Skeletal muscle cell (primary cell): ENCODE data around the gene PPIF.

Experiments
- DNase-seq: peaks from one replicate; pipeline ENCODE4 v3.0.0-alpha.2; 2010; ENCODE audit warnings: low read depth
- H3K4me3 ChIP-seq: 2 replicates; pipeline ENCODE4 v1.5.1; 2011; ENCODE audit warnings: low read depth, mild to moderate bottlenecking, control low read depth, low read length, moderate library complexity

The PPIF gene

DNA sequence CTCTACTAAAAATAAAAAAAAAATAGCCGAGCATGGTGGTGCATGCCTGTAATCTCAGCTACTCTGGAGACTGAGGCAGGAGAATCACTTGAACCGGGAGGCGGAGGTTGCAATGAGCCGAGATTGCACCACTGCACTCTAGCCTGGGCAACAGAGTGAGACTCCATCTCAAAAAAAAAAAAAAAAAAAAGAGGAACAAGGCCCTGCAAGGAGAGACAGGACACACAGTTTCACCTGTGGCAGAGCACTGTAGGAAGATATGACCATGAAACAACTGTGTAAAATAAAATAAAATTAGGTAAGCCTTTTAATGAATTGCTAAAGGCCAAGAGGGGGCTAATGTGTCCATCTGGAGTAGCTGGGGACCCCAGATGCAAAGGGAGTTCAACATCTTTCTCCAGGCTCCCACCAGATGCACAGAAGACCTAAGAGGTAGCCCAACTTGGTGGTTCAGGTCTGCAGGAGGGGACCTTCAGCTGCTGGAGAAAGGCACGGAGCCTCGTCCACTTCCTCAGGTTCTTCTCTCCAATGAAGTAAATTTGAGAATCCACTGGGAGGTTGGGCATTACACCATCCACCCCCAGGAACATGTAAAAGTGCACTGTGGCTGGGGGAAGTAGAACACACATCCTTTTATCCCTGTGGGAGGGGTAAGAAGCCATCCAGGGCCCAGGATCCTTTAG lies 12.7 kb downstream of the PPIF start:
- DNase-seq = no peak

GRCh38 chr10:79360499-79361342 lies 13.5 kb downstream of the PPIF start:
- H3K4me3 ChIP-seq = no peak overlapping the region

More for the DNA sequence above, 12.7 kb downstream of the PPIF start:
- H3K4me3 ChIP-seq = no peak overlapping the region

DNA sequence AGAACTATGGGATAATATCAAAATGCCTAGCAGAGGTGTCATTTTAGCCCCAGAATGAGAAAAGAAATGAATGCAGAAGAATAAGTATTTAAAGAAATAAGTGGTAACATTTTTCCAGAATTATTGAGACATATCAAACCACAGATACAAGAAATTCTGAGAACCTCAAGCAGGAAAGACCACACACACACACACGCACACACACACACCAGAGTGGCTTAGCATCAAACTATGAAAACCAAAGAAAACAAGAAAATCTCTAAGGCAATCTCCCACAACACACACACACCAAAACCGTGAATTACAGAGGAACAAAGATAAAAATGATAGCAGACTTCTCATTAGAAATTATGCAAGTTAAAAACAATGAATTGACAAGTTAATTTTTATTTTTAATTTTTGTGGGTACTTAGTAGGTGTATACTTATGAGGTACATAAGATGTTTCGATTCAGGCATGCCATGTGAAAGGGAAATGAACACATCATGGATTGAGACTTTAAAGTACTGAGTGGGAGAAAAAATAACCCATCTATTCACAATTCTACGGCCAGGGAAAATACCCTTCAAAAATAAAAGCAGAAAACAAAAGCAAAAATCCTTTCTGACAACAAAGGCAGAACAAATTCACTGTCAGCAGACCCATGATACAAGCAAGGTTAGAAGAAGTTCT lies 14.6 kb downstream of the PPIF start:
- no peak overlapping the region for H3K4me3 ChIP-seq
- no peak for DNase-seq

More at GRCh38 chr10:79360499-79361342, 13.5 kb downstream of the PPIF start:
- DNase-seq = no peak

- no peak overlapping the region for H3K4me3 ChIP-seq
- no peak for DNase-seq
Observed at GRCh38 chr10:79367426-79368189, 20.3 kb downstream of the PPIF start.

DNA sequence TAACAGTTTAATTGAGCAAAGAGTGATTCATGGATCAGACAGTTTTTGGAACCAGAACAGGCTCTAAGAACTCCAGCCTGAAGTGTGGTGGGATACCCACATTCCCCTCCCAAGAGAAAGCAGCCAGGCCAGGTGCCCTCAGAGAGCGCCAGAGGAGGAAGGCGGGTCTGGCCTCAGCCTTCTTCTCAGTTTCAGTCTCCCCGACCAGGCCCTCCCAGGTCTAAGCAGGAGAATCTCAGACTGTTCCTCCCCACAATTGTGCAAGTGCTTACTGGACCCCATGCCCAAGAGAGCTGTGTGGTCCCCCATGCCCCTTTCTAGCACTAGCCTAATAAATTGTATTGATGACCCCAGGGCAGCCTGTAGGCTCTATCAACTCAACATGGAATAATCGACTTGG lies 25.6 kb downstream of the PPIF start:
- DNase-seq = no peak
- H3K4me3 ChIP-seq = no peak overlapping the region

DNA sequence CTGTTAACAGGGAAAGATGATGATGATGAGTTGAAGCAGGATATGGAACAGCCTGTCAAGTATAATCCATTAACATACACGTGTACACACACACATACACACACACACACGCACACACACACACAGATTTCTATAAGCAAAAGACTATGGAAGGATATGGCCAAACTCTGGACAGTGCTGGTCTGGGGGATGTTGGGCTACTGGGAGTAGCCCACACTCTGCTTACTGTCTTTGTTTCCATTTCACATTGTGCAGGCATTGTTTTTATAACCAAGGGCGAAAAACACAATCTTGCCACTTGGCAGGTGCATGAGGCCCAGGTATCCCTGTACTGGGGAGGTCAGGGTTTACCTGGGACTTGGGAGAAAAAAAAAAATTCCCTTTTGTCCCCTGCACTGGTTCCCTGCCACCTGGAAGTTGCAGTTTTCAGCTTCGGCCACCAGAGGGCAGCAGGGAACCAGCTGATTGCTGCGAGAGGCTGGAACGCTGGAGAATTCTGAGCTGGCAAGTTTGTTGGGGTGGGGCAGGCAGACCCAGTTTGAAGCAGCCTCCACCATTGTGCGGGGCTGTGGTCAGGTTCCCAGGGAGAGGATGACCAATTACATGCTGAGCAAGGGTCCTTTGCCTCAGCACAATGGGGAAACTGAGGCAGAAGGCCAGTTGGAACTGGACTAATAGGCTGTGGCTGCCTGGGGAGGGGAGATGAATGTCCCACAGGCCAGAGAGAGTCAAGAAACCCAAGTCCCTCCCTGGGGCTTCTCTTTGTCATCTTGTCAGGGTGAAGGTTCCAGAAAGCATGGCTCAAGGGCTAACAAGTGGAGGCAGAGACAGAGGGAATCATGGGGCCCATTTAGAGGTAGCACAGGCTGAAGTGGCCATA lies 27.3 kb downstream of the PPIF start:
- H3K4me3 ChIP-seq = no peak overlapping the region
- DNase-seq = peak; percentile 21

DNA sequence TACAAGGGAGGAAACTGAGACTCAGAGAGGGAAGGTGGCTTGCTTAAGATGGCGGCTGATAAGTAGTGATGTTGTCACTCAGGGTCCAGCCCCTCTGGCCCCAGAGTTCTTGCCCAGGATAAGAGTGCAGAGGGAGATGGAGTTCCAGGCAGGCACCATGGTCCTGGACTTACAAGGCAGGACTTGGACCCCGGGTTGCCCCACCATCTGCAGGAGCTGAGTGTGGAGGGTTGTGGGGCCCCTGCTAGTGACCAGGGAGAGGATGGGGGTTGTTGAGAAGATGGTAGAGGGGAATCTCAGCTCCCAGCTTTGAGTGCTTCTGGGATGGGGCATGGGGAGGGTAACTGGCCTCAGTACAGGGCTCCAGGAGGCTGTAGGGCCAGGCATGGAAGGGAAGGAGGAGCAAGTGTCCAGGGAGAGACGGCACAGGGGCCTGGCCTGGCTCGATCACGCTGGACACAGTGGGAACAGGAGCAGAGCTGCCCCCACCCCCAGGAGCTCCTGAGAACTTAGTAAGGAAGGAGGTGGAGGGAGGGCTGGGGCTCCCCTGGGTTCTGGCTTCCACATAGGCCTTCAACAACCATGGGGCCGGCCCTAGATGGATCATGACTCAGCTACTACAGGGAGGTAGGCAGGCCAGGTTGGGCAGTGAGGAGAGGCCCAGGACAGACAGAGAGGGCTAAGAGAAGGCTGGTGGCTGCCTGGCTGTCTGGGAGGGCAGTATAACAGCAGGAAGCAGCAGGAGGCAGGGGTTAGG lies 28.2 kb downstream of the PPIF start:
- DNase-seq = peak; percentile 57
- no peak overlapping the region for H3K4me3 ChIP-seq

- H3K4me3 ChIP-seq = no peak overlapping the region
- no peak for DNase-seq
Observed at GRCh38 chr10:79376078-79376628, 28.9 kb downstream of the PPIF start.

GRCh38 chr10:79376751-79377556 lies 29.7 kb downstream of the PPIF start:
- DNase-seq = no peak
- no peak overlapping the region for H3K4me3 ChIP-seq

DNA sequence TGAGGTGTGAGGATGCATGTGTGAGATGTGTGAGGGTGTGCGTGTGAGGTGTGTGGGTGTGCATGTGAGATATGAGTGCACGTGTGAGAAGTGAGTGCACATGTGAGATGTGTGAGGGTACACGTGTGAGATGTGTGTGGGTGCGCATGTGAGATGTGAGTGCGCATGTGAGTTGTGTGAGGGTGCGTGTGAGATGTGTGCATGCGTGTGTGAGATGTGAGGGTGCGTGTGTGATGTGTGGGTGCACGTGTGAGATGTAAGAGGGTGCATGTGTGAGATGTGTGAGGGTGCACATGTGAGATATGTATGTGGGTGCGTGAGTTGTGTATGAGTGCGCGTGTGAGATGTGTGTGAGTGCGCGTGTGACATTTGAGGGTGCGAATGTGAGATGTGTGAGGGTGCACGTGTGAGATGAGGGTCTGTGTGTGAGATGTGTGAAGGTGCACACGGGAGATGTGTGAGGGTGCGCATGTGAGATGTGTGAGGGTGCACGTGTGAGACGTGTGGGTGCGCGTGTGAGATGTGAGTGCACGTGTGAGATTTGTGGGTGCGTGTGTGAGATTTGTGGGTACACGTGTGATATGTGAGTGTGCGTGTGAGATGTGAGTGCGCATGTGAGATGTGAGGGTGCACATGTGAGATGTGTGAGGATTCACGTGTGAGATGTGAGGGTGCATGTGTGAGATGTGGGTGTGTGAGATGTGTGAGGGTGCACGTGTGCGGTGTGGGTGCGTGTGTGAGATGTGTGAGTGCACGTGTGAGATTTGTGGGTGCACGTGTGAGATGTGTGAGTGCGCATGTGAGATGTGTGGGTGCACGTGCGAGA lies 30.5 kb downstream of the PPIF start:
- no peak overlapping the region for H3K4me3 ChIP-seq
- no peak for DNase-seq

DNA sequence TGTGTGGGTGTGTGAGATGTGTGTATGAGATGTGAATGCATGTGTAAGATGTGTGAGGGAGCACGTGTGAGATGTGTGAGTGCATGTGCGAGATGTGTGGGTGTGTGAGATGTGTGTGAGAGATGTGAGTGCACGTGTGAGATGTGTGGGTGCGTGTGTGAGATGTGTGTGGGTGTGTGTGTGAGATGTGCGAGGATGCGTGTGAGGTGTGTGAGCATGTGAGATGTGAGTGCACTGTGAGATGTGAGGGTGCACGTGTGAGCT lies 31.0 kb downstream of the PPIF start:
- no peak overlapping the region for H3K4me3 ChIP-seq
- no peak for DNase-seq

GRCh38 chr10:79378647-79379511 lies 31.6 kb downstream of the PPIF start:
- DNase-seq = no peak
- no peak overlapping the region for H3K4me3 ChIP-seq

- no peak overlapping the region for H3K4me3 ChIP-seq
- no peak for DNase-seq
Observed at GRCh38 chr10:79379512-79380124, 32.3 kb downstream of the PPIF start.

- DNase-seq = no peak
- no peak overlapping the region for H3K4me3 ChIP-seq
Observed at GRCh38 chr10:79380125-79380945, 33.1 kb downstream of the PPIF start.
